Measurements from ENCODE around the gene GREM1.

GRCh38 chr15:32716915-32717425 lies 834 bp upstream of the GREM1 start:
- TF ChIP-seq POLR2AphosphoS5 (IDR thresholded peaks at IDR 0.05; ENCODE audit: low read depth, low read length) (no peak), POLR2A (IDR thresholded peaks at IDR 0.05; ENCODE audit: low read depth, low read length) (no peak), TAF1 (IDR thresholded peaks at IDR 0.05; ENCODE audit: low read depth, low read length) (no peak), POU2F2 (IDR thresholded peaks at IDR 0.05; ENCODE audit: low read depth, low read length) (no peak), SPI1 (IDR thresholded peaks at IDR 0.05; ENCODE audit: low read depth, low read length) (no peak), PAX5 (IDR thresholded peaks at IDR 0.05; ENCODE audit: insufficient read depth, low read length, severe bottlenecking) (no peak)
